Activated gamma-delta T cell (primary cell): Measurements from ENCODE around the gene PAXIP1.

Experiments
- DNase-seq: peaks from one replicate; lab custom pipeline; 2025; lab: John Stamatoyannopoulos, UW

The PAXIP1 gene

GRCh38 chr7:154996756-154997155, 6.2 kb downstream of the PAXIP1 start:
- DNase-seq = no peak

GRCh38 chr7:154996101-154996500, 6.8 kb downstream of the PAXIP1 start:
- DNase-seq = no peak

GRCh38 chr7:154994996-154995395, 7.9 kb downstream of the PAXIP1 start:
- no peak for DNase-seq

GRCh38 chr7:154990964-154991540, 11.9 kb downstream of the PAXIP1 start:
- no peak for DNase-seq

GRCh38 chr7:154987571-154987970, 15.4 kb downstream of the PAXIP1 start:
- no peak for DNase-seq

GRCh38 chr7:154986200-154986945, 16.6 kb downstream of the PAXIP1 start:
- no peak for DNase-seq

GRCh38 chr7:154985230-154985629, 17.7 kb downstream of the PAXIP1 start:
- DNase-seq = no peak

GRCh38 chr7:154984601-154985188, 18.2 kb downstream of the PAXIP1 start:
- no peak for DNase-seq

GRCh38 chr7:154978017-154978416, 24.9 kb downstream of the PAXIP1 start:
- no peak for DNase-seq

- DNase-seq = no peak
Observed at GRCh38 chr7:154977250-154977649, 25.7 kb downstream of the PAXIP1 start.

GRCh38 chr7:154976844-154977243, 26.1 kb downstream of the PAXIP1 start:
- DNase-seq = no peak

GRCh38 chr7:154975984-154976383, 26.9 kb downstream of the PAXIP1 start:
- no peak for DNase-seq

GRCh38 chr7:154973381-154973780, 29.5 kb downstream of the PAXIP1 start:
- no peak for DNase-seq

- DNase-seq = no peak
Observed at GRCh38 chr7:154968336-154969001, 34.5 kb downstream of the PAXIP1 start.

- DNase-seq = no peak
Observed at GRCh38 chr7:154967401-154967955, 35.4 kb downstream of the PAXIP1 start.

GRCh38 chr7:154965014-154965413, 37.9 kb downstream of the PAXIP1 start:
- DNase-seq = no peak

GRCh38 chr7:154960063-154960790, 42.7 kb downstream of the PAXIP1 start:
- DNase-seq = no peak

- no peak for DNase-seq
Observed at GRCh38 chr7:154956427-154956826, 46.5 kb downstream of the PAXIP1 start.

GRCh38 chr7:154953006-154953684, 49.8 kb downstream of the PAXIP1 start:
- no peak for DNase-seq

- no peak for DNase-seq
Observed at GRCh38 chr7:154950960-154951359, 52.0 kb downstream of the PAXIP1 start.

- DNase-seq = no peak
Observed at GRCh38 chr7:154947604-154948003, 55.3 kb downstream of the PAXIP1 start.
